Prostate gland (tissue), 2 donors: ENCODE measurements around the gene RHPN2.

Experiments
- POLR2A ChIP-seq: fragments of 450-650 bp; IDR thresholded peaks from one replicate; pipeline ENCODE4 v1.6.1; 2016; ENCODE audit warnings: antibody characterized with exemption, mild to moderate bottlenecking
- TF ChIP-seq, protein P1 (sequence below), 4 experiments: fragments of 200-600 bp in 2 of 4; fragments of 450-650 bp in 2 of 4; sonication (generic) in 2 of 4; IDR thresholded peaks; 1 replicate in 3 of 4; 2 replicates in 1 of 4; pipeline ENCODE4 v1.5.1; 2016 to 2019; ENCODE audit warnings: antibody characterized with exemption in 4 of 4, mild to moderate bottlenecking in 2 of 4, moderate library complexity in 2 of 4

DNA sequence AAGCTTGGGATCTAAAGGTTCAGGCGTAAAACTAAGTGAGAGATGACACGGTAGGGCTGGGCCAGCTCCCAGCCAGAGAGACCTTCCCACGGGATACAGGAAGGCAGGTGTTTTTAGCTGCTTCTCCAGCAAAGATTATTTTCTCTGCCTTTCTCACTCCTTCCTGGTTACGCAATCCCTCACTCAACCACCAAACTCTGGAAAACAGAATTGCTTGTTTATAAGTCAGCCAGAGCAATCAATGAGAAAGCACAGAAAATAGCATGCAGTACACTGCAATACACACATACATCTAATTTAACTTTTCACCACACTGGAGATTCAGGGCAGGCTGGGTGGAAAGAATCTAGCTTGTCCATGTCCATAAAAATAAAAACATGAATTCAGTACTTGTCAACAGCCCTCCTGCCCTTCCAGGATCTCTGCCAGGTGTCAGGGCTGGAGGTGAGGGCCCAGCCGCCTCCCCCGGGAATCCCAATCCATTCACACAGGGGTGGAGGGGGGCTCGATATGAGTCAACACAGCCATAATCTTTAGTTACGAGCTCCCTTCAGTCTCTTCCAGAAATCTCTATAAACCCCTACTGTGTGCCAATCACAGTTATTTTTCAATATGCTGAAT is 12.2 kb downstream of the RHPN2 start:
- TF ChIP-seq, protein P1, sequence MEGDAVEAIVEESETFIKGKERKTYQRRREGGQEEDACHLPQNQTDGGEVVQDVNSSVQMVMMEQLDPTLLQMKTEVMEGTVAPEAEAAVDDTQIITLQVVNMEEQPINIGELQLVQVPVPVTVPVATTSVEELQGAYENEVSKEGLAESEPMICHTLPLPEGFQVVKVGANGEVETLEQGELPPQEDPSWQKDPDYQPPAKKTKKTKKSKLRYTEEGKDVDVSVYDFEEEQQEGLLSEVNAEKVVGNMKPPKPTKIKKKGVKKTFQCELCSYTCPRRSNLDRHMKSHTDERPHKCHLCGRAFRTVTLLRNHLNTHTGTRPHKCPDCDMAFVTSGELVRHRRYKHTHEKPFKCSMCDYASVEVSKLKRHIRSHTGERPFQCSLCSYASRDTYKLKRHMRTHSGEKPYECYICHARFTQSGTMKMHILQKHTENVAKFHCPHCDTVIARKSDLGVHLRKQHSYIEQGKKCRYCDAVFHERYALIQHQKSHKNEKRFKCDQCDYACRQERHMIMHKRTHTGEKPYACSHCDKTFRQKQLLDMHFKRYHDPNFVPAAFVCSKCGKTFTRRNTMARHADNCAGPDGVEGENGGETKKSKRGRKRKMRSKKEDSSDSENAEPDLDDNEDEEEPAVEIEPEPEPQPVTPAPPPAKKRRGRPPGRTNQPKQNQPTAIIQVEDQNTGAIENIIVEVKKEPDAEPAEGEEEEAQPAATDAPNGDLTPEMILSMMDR (IDR thresholded peaks at IDR 0.05) = no peak
- no peak for TF ChIP-seq POLR2A
